ENCODE results near the gene PLB1. TPM values are rescaled to one million over a fixed set of nuclear protein-coding genes. Genes with fewer than 3 reads are reported as not detected.

The PLB1 gene
- total RNA-seq, 1 experiment from 2014 or later, result 0.40 TPM

DNA sequence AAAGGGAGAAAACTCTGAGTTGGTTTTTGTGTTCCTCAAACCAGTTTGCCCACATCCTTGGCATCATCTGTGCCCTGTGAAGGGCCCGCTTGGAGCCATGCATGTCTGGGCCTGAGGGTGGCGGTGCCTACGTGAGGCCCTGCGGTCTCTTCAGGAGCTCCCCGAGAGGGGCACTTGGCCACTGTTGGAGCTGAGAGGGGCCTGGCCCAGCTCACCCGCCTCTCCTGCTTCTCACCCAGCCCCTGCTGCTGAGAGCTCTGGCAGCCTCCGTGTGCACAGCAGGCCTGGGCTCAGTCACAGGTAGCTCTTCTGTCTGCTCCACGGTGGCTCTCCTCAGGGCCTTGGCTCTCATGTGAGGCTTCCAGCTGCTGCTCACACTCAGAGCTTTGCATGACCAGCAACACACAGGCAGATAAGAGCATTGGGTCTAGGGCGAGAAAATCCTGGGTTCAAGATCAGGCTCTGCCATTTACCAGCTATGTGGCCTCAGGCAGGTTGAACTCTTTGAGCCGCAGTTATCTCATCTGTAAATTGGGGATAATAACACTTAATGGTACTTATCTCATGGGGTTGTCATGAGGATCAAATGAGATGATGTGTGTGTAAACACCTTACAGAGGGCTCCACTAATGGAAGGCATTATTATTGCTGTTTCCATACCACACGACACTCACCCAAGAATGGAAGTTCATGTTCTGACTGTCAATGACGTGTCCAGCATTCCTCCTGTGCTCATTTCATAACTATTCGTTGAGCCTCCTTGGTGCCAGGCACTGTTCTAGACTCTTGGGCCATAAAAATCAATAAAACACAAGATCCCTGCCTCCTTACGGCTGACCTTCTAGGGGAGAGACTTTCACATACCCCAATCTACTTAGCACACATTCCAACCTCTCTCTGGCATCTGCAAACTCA, 41.6 kb upstream of the PLB1 start:
- H2AFZ ChIP-seq (ENCODE audit: low read length), result no peak overlapping the region
- intact Hi-C loops (cut with micrococcal nuclease), result no loop called here
- ATAC-seq (no peak), DNase-seq (peak; percentile 28)
- H3K79me2 ChIP-seq (ENCODE audit: low read length), result no peaks in the 10 kb centered on the region
- H3K9me2 ChIP-seq (replicated peaks; ENCODE audit: low read length), result no peaks in the 10 kb centered on the region
- H4K20me1 ChIP-seq (ENCODE audit: low read length), result no peaks in the 10 kb centered on the region
- no peak overlapping the region for H3K9ac ChIP-seq (ENCODE audit: low read length)
- CTCF ChIA-PET, result no interaction called here
- H3K27ac ChIP-seq (ENCODE audit: low read length), result no peak overlapping the region
- no peak overlapping the region for H3K4me3 ChIP-seq (ENCODE audit: low read length)
- no peak overlapping the region for H3K4me2 ChIP-seq (ENCODE audit: low read length)
- no TSS peak for BruUV-seq (replicated peaks)
- POLR2A ChIA-PET (ENCODE audit: unreplicated experiment), result no interaction called here
- H3F3A ChIP-seq (ENCODE audit: low read length, unreplicated experiment), result no peaks in the 10 kb centered on the region
- TF ChIP-seq EZH2phosphoT487 (IDR thresholded peaks at IDR 0.05; ENCODE audit: borderline replicate concordance, low read length), result no peak
- TF ChIP-seq CTCF (conservative IDR thresholded peaks at IDR 0.05; ENCODE audit: low read depth, low read length), result no peak
- TF ChIP-seq EZH2 (IDR thresholded peaks at IDR 0.05; ENCODE audit: low read length, unreplicated experiment), result no peak
- no peaks in the 10 kb centered on the region for H3K9me3 ChIP-seq (ENCODE audit: low read length)
- H3K4me1 ChIP-seq (ENCODE audit: insufficient read depth, low read length), result peaks cover 12% of the 10 kb centered on the region
- no peaks in the 10 kb centered on the region for H3K27me3 ChIP-seq (ENCODE audit: low read length)
- no peaks in the 10 kb centered on the region for H3K36me3 ChIP-seq (ENCODE audit: low read depth, low read length)

DNA sequence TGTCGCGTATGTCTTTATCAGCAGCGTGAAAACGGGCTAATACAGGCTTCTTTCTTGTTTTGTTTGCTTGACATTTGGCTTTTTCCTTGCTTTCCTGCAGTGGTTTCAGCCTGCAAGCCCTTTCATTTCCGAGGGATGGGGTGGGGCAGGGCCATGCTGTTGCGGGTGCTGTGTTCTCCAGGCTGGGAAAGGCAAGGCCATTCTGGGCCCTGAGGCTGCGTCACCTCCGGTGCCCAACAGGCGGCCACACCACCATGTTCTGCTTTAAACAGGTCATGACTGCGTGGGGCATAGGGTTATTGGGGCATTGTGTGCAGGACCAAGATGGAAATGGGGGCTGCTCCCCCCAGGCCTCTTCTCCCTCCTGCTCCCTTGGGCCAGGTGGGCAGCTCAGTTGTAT, 38.6 kb upstream of the PLB1 start:
- TF ChIP-seq EZH2 (IDR thresholded peaks at IDR 0.05; ENCODE audit: low read length, unreplicated experiment) (no peak), EZH2phosphoT487 (IDR thresholded peaks at IDR 0.05; ENCODE audit: borderline replicate concordance, low read length) (no peak), CTCF (conservative IDR thresholded peaks at IDR 0.05; ENCODE audit: low read depth, low read length) (no peak)
- Histone ChIP-seq H3K4me3 (ENCODE audit: low read length) (no peak overlapping the region), H3K36me3 (ENCODE audit: low read depth, low read length) (no peaks in the 10 kb centered on the region), H3K4me1 (ENCODE audit: insufficient read depth, low read length) (no peaks in the 10 kb centered on the region), H3K9ac (ENCODE audit: low read length) (no peak overlapping the region), H3F3A (ENCODE audit: low read length, unreplicated experiment) (no peaks in the 10 kb centered on the region), H3K27me3 (ENCODE audit: low read length) (no peaks in the 10 kb centered on the region), H3K4me2 (ENCODE audit: low read length) (no peak overlapping the region), H4K20me1 (ENCODE audit: low read length) (no peaks in the 10 kb centered on the region), H3K79me2 (ENCODE audit: low read length) (no peaks in the 10 kb centered on the region), H3K9me3 (ENCODE audit: low read length) (0 out of 2 replicates have a peak, but pooled peaks cover 4% of the 10 kb centered on the region), H2AFZ (ENCODE audit: low read length) (no peak overlapping the region), H3K9me2 (replicated peaks; ENCODE audit: low read length) (no peaks in the 10 kb centered on the region), H3K27ac (ENCODE audit: low read length) (no peak overlapping the region)
- no TSS peak for BruUV-seq (replicated peaks)
- POLR2A ChIA-PET (ENCODE audit: unreplicated experiment), result no interaction called here
- DNase-seq (no peak), ATAC-seq (no peak)
- intact Hi-C loops (cut with micrococcal nuclease), result no loop called here
- CTCF ChIA-PET, result no interaction called here

- intact Hi-C loops (cut with micrococcal nuclease), result no loop called here
- CTCF ChIA-PET, result no interaction called here
Measured at GRCh38 chr2:28461056-28461455, 34.8 kb upstream of the PLB1 start.

More at GRCh38 chr2:28461056-28461455, 34.8 kb upstream of the PLB1 start:
- H3K27ac ChIP-seq (ENCODE audit: low read length), result no peak overlapping the region
- H3K4me2 ChIP-seq (ENCODE audit: low read length), result no peak overlapping the region
- H2AFZ ChIP-seq (ENCODE audit: low read length), result no peak overlapping the region
- H3K9me2 ChIP-seq (replicated peaks; ENCODE audit: low read length), result no peaks in the 10 kb centered on the region
- ATAC-seq (no peak), DNase-seq (no peak)
- H4K20me1 ChIP-seq (ENCODE audit: low read length), result no peaks in the 10 kb centered on the region
- H3K27me3 ChIP-seq (ENCODE audit: low read length), result no peaks in the 10 kb centered on the region
- H3K4me3 ChIP-seq (ENCODE audit: low read length), result no peak overlapping the region
- no peak for TF ChIP-seq EZH2phosphoT487 (IDR thresholded peaks at IDR 0.05; ENCODE audit: borderline replicate concordance, low read length)
- TF ChIP-seq CTCF (conservative IDR thresholded peaks at IDR 0.05; ENCODE audit: low read depth, low read length), result no peak
- no peak for TF ChIP-seq EZH2 (IDR thresholded peaks at IDR 0.05; ENCODE audit: low read length, unreplicated experiment)
- H3K36me3 ChIP-seq (ENCODE audit: low read depth, low read length), result no peaks in the 10 kb centered on the region
- no peaks in the 10 kb centered on the region for H3K4me1 ChIP-seq (ENCODE audit: insufficient read depth, low read length)
- H3K9me3 ChIP-seq (ENCODE audit: low read length), result 0 out of 2 replicates have a peak, but pooled peaks cover 4% of the 10 kb centered on the region
- POLR2A ChIA-PET (ENCODE audit: unreplicated experiment), result no interaction called here
- no TSS peak for BruUV-seq (replicated peaks)
- no peaks in the 10 kb centered on the region for H3K79me2 ChIP-seq (ENCODE audit: low read length)
- H3F3A ChIP-seq (ENCODE audit: low read length, unreplicated experiment), result no peaks in the 10 kb centered on the region
- H3K9ac ChIP-seq (ENCODE audit: low read length), result no peak overlapping the region
